H9 (cell line): ENCODE data around the gene TNIK. TPM values are rescaled to one million over a fixed set of nuclear protein-coding genes. Genes with fewer than 3 reads are reported as not detected.

Source experiments
- DNase-seq: peaks from one replicate; pipeline ENCODE4 v3.0.0-alpha.2; 2017
- H2AFZ ChIP-seq: one replicate; pipeline ENCODE4 v1.6.1; 2013; ENCODE audit warnings: mild to moderate bottlenecking, low read length, control low read depth, moderate library complexity
- H2AK5ac ChIP-seq: 2 replicates; pipeline ENCODE4 v1.6.1; 2013; ENCODE audit warnings: low read length, control low read depth, mixed read lengths; ENCODE audit not compliant: insufficient read length
- H2BK120ac ChIP-seq: one replicate; pipeline ENCODE4 v1.6.1; 2013; ENCODE audit warnings: low read depth, mild to moderate bottlenecking, low read length, control low read depth, inconsistent platforms; ENCODE audit not compliant: poor library complexity, severe bottlenecking
- H2BK12ac ChIP-seq: 2 replicates; pipeline ENCODE4 v1.6.1; 2013; ENCODE audit warnings: low read length, control low read depth, mixed read lengths, low read depth; ENCODE audit not compliant: insufficient read length
- H2BK15ac ChIP-seq: 2 replicates; pipeline ENCODE4 v1.6.1; 2013; ENCODE audit warnings: low read depth, low read length, control low read depth
- H2BK20ac ChIP-seq: one replicate; pipeline ENCODE4 v1.6.1; 2013; ENCODE audit warnings: low read depth, mild to moderate bottlenecking, low read length, control low read depth, inconsistent platforms; ENCODE audit not compliant: poor library complexity, severe bottlenecking
- H2BK5ac ChIP-seq: 2 replicates; pipeline ENCODE4 v1.6.1; 2013; ENCODE audit warnings: low read length, control low read depth, mixed read lengths; ENCODE audit not compliant: insufficient read length
- H3K14ac ChIP-seq: 2 replicates; pipeline ENCODE4 v1.6.1; 2013; ENCODE audit warnings: low read length, control low read depth; ENCODE audit not compliant: insufficient read depth
- H3K18ac ChIP-seq: 2 replicates; pipeline ENCODE4 v1.6.1; 2013; ENCODE audit warnings: low read depth, mild to moderate bottlenecking, mixed read lengths, low read length, control low read depth; ENCODE audit not compliant: insufficient read length
- H3K23ac ChIP-seq: 2 replicates; pipeline ENCODE4 v1.6.1; 2013; ENCODE audit warnings: low read length, control low read depth, mixed read lengths, low read depth; ENCODE audit not compliant: insufficient read length
- H3K23me2 ChIP-seq: 2 replicates; pipeline ENCODE4 v1.6.1; 2013; ENCODE audit warnings: low read depth, mild to moderate bottlenecking, mixed read lengths, low read length, control low read depth; ENCODE audit not compliant: insufficient read length, poor library complexity, severe bottlenecking
- H3K27ac ChIP-seq: 2 replicates; pipeline ENCODE4 v1.5.1; 2013; ENCODE audit warnings: low read length, control low read depth, mixed read lengths, low read depth; ENCODE audit not compliant: insufficient read length
- H3K27me3 ChIP-seq: 2 replicates; pipeline ENCODE4 v1.6.1; 2013; ENCODE audit warnings: low read length, control low read depth, inconsistent platforms; ENCODE audit not compliant: insufficient read depth
- H3K4ac ChIP-seq: 2 replicates; pipeline ENCODE4 v1.6.1; 2013; ENCODE audit warnings: low read depth, mild to moderate bottlenecking, control low read depth, inconsistent platforms, low read length, moderate library complexity
- H3K4me1 ChIP-seq: 2 replicates; pipeline ENCODE4 v1.6.1; 2013; ENCODE audit warnings: low read length, control low read depth, inconsistent platforms; ENCODE audit not compliant: insufficient read depth
- H3K4me2 ChIP-seq: 2 replicates; pipeline ENCODE4 v1.6.1; 2013; ENCODE audit warnings: low read length, control low read depth, mixed read lengths; ENCODE audit not compliant: insufficient read length, insufficient read depth
- H3K56ac ChIP-seq: 2 replicates; pipeline ENCODE4 v1.6.1; 2013; ENCODE audit warnings: low read depth, mild to moderate bottlenecking, mixed read lengths, low read length, control low read depth; ENCODE audit not compliant: insufficient read length
- H3K79me1 ChIP-seq: 2 replicates; pipeline ENCODE4 v1.6.1; 2013; ENCODE audit warnings: low read depth, mild to moderate bottlenecking, moderate library complexity, low read length, control low read depth, inconsistent platforms; ENCODE audit not compliant: insufficient read depth, poor library complexity, severe bottlenecking
- H3K79me2 ChIP-seq: 2 replicates; pipeline ENCODE4 v1.6.1; 2013; ENCODE audit warnings: low read length, control low read depth, inconsistent platforms; ENCODE audit not compliant: insufficient read depth
- H3K9ac ChIP-seq: 2 replicates; pipeline ENCODE4 v1.6.1; 2013; ENCODE audit warnings: low read length, control low read depth, mixed read lengths; ENCODE audit not compliant: insufficient read length; ENCODE audit errors: extremely low read depth
- H3K9me3 ChIP-seq: one replicate; pipeline ENCODE4 v1.6.1; 2013; ENCODE audit warnings: low read depth, low read length, inconsistent platforms; ENCODE audit not compliant: control insufficient read depth
- H3T11ph ChIP-seq: one replicate; pipeline ENCODE4 v1.6.1; 2013; ENCODE audit warnings: mild to moderate bottlenecking, low read length, control low read depth, inconsistent platforms
- H4K20me1 ChIP-seq: one replicate; pipeline ENCODE4 v1.6.1; 2013; ENCODE audit not compliant: control insufficient read depth, insufficient read length, insufficient read depth
- H4K5ac ChIP-seq: 2 replicates; pipeline ENCODE4 v1.6.1; 2013; ENCODE audit warnings: low read depth, mild to moderate bottlenecking, mixed read lengths, low read length, control low read depth; ENCODE audit not compliant: insufficient read length
- H4K8ac ChIP-seq: replicated peaks from 2 replicates; pipeline ENCODE4 v1.6.1; 2013; ENCODE audit warnings: low read length, control low read depth, mixed read lengths, low read depth; ENCODE audit not compliant: insufficient read length
- H4K91ac ChIP-seq: 2 replicates; pipeline ENCODE4 v1.6.1; 2013; ENCODE audit warnings: low read depth, mild to moderate bottlenecking, moderate library complexity, mixed read lengths, low read length, control low read depth; ENCODE audit not compliant: insufficient read length
- H3K27ac Mint-ChIP-seq, 3 experiments: 2 replicates in 2 of 3; 3 replicates in 1 of 3; pipeline ENCODE4 v1.8.0; 2020 to 2021; ENCODE audit warnings: mixed read lengths in 3 of 3, mild to moderate bottlenecking in 1 of 3, moderate library complexity in 1 of 3
- H3K27me3 Mint-ChIP-seq: 2 replicates; pipeline ENCODE4 v1.8.0; 2021; ENCODE audit warnings: low read depth, mild to moderate bottlenecking, moderate library complexity, mixed read lengths
- H3K36me3 Mint-ChIP-seq, 3 experiments: 2 replicates in 2 of 3; 3 replicates in 1 of 3; pipeline ENCODE4 v1.8.0; 2020 to 2021; ENCODE audit warnings: low read depth in 3 of 3, mixed read lengths in 3 of 3; ENCODE audit not compliant: insufficient read depth in 1 of 3
- H3K4me1 Mint-ChIP-seq, 2 experiments: 2 replicates each; pipeline ENCODE4 v1.8.0; 2020; ENCODE audit warnings: mixed read lengths in 2 of 2
- H3K4me3 Mint-ChIP-seq, 2 experiments: 2 replicates in 1 of 2; 3 replicates in 1 of 2; pipeline ENCODE4 v1.8.0; 2020 to 2021; ENCODE audit warnings: mild to moderate bottlenecking in 2 of 2, mixed read lengths in 2 of 2, moderate library complexity in 1 of 2
- H3K9me3 Mint-ChIP-seq, 2 experiments: 2 replicates in 1 of 2; 3 replicates in 1 of 2; pipeline ENCODE4 v1.8.0; 2020; ENCODE audit warnings: mild to moderate bottlenecking in 2 of 2, mixed read lengths in 2 of 2, moderate library complexity in 1 of 2
- CTCF ChIP-seq: fragments of 200-600 bp; sonication (generic); conservative IDR thresholded peaks from 3 replicates; pipeline ENCODE4 v1.8.0; 2021; ENCODE audit warnings: antibody characterized with exemption, mild to moderate bottlenecking
- WGBS: extraction: QIAGEN DNeasy Blood & Tissue Kit; methylation state at CpG from one replicate; pipeline ENCODE4 v1.1.7; 2013; ENCODE audit warnings: missing lambda C conversion rate, low lambda C conversion rate, mixed read lengths; ENCODE audit not compliant: insufficient read length; ENCODE audit errors: extremely low coverage; 5-methylcytosine and 5-hydroxymethylcytosine counted together
- total RNA-seq: library from RNA; stranded (reverse); gene quantifications from 2 replicates; pipeline ENCODE4 v1.2.1, GENCODE V29; 2021

TNIK gene
- total RNA-seq, 1 experiment from 2014 or later: 15.9 TPM

DNA sequence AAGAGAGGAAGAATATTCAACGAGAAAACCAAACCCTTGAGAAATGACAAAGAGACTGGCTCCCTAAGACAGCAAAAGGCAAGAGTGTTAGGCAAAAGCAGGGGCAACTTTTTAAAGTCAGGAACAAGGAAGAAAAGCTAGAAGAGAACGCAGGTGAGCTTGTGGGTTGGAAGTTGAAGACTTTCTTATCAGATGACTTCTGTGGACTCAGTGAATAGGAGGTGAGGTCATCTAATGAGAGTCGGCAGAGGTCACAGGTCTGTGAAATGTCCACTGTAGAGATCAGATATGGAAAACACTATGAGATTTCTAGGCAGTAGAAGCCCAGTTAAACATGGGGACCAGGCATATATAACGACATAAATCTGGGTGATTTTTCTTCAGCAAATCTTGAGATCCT lies 27.2 kb upstream of the TNIK start:
- Mint-ChIP-seq H3K27me3 (no peaks in the 10 kb centered on the region), H3K4me3 (no peak overlapping the region), H3K9me3 (no peaks in the 10 kb centered on the region), H3K36me3 (no peaks in the 10 kb centered on the region), H3K27ac (no peak overlapping the region), H3K4me1 (no peaks in the 10 kb centered on the region)
- no peak overlapping the region for H2BK20ac ChIP-seq
- H2AFZ ChIP-seq: no peak overlapping the region
- no peaks in the 10 kb centered on the region for H3K27me3 ChIP-seq
- H2BK120ac ChIP-seq: no peak overlapping the region
- H2BK12ac ChIP-seq: no peak overlapping the region
- no peaks in the 10 kb centered on the region for H3K23me2 ChIP-seq
- H3K18ac ChIP-seq: no peak overlapping the region
- no peaks in the 10 kb centered on the region for H3K9me3 ChIP-seq
- H3K79me1 ChIP-seq: no peaks in the 10 kb centered on the region
- H3K4me2 ChIP-seq: no peak overlapping the region
- WGBS: no CpG with 5 or more reads among the region's 4 CpGs
- H3K56ac ChIP-seq: no peak overlapping the region
- no peak overlapping the region for H3K4ac ChIP-seq
- H4K5ac ChIP-seq: no peak overlapping the region
- no peak overlapping the region for H3T11ph ChIP-seq
- no peaks in the 10 kb centered on the region for H3K79me2 ChIP-seq
- no peak overlapping the region for H2BK5ac ChIP-seq
- no peak overlapping the region for H4K8ac ChIP-seq
- H4K91ac ChIP-seq: no peak overlapping the region
- H3K27ac ChIP-seq: no peak overlapping the region
- no peak for TF ChIP-seq CTCF
- H2BK15ac ChIP-seq: no peak overlapping the region
- no peaks in the 10 kb centered on the region for H3K4me1 ChIP-seq
- no peak for DNase-seq
- H4K20me1 ChIP-seq: no peaks in the 10 kb centered on the region
- no peak overlapping the region for H3K14ac ChIP-seq
- no peak overlapping the region for H3K9ac ChIP-seq
- no peak overlapping the region for H2AK5ac ChIP-seq
- H3K23ac ChIP-seq: no peak overlapping the region
